Measurements from ENCODE around the gene PPP1R13B. TPM values are rescaled to one million over a fixed set of nuclear protein-coding genes. Genes with fewer than 3 reads are reported as not detected.
A peak's percentile ranks its signal among the peaks of the same experiment; 100 is the strongest.

Gene PPP1R13B
- total RNA-seq, 6 experiments from 2014 or later, result 9.2 to 22.4 (median 13.9) TPM

- Histone ChIP-seq H3K36me3 (no peaks in the 10 kb centered on the region), H3K4me3 (no peak overlapping the region), H3K4me1 (no peaks in the 10 kb centered on the region), H3K9me3 (no peaks in the 10 kb centered on the region), H3K27ac (no peak overlapping the region), H3K27me3 (no peaks in the 10 kb centered on the region)
- no peak for ATAC-seq
- 54% methylated on average over 3 of the region's 18 CpGs for WGBS (ENCODE audit: insufficient coverage, low coverage, low lambda C conversion rate, missing lambda C conversion rate)
- DNase-seq, result peak in 1 of 3 donors; percentile 46
- intact Hi-C loops (cut with DNase I), result no loop called here
- TF ChIP-seq CTCF (IDR thresholded peaks at IDR 0.05) (no peak), POLR2A (IDR thresholded peaks at IDR 0.05) (no peak)
These were observed 12.2 kb upstream of the PPP1R13B start for GRCh38 chr14:103859416-103860202.

GRCh38 chr14:103858063-103858781 lies 10.8 kb upstream of the PPP1R13B start:
- no peaks in the 10 kb centered on the region for H3K4me1 ChIP-seq
- TF ChIP-seq POLR2A (IDR thresholded peaks at IDR 0.05), result no peak
- TF ChIP-seq CTCF (IDR thresholded peaks at IDR 0.05), result no peak
- 80% methylated on average over 4 of the region's 13 CpGs for WGBS (ENCODE audit: insufficient coverage, low coverage, low lambda C conversion rate, missing lambda C conversion rate)
- intact Hi-C loops (cut with DNase I), result no loop called here
- no peaks in the 10 kb centered on the region for H3K36me3 ChIP-seq
- no peaks in the 10 kb centered on the region for H3K27me3 ChIP-seq
- ATAC-seq (no peak), DNase-seq (peak in 1 of 3 donors; percentile 46)
- H3K9me3 ChIP-seq, result no peaks in the 10 kb centered on the region
- no peak overlapping the region for H3K27ac ChIP-seq
- H3K4me3 ChIP-seq, result no peak overlapping the region

DNA sequence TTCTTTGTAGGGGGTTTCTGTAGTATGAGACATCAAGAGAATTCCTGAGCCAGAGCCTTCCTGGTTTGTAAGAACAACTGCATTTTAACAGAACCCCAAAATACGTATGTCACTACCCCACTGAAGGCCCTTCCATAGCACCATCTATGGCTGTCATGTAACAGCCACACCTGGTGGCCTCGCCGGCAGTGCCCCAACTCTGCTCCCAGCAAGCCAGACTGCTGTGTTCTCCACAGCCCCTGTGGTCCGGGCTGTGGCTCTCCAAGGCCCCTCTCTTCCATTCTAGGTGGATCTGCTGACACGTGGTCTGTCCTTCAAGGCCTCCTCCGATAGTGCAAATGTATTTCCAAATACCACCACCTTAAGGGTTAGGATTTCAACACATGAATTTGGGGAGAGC lies 9.9 kb upstream of the PPP1R13B start:
- Histone ChIP-seq H3K27me3 (no peaks in the 10 kb centered on the region), H3K36me3 (no peaks in the 10 kb centered on the region), H3K4me3 (no peak overlapping the region), H3K9me3 (no peaks in the 10 kb centered on the region), H3K27ac (no peak overlapping the region), H3K4me1 (no peaks in the 10 kb centered on the region)
- intact Hi-C loops (cut with DNase I), result no loop called here
- WGBS (ENCODE audit: insufficient coverage, low coverage, low lambda C conversion rate, missing lambda C conversion rate), result 100% methylated on average over 1 of the region's 6 CpGs
- DNase-seq (peak in 1 of 3 donors; percentile 36), ATAC-seq (no peak)
- TF ChIP-seq POLR2A (IDR thresholded peaks at IDR 0.05) (no peak), CTCF (IDR thresholded peaks at IDR 0.05) (no peak)

GRCh38 chr14:103856607-103857006 lies 9.2 kb upstream of the PPP1R13B start:
- TF ChIP-seq POLR2A (IDR thresholded peaks at IDR 0.05) (no peak), CTCF (IDR thresholded peaks at IDR 0.05) (no peak)
- H3K9me3 ChIP-seq, result no peaks in the 10 kb centered on the region
- 81% methylated on average over 7 of the region's 7 CpGs for WGBS (ENCODE audit: insufficient coverage, low coverage, low lambda C conversion rate, missing lambda C conversion rate)
- no peak overlapping the region for H3K27ac ChIP-seq
- ATAC-seq (no peak), DNase-seq (peak in 1 of 3 donors; percentile 13)
- H3K27me3 ChIP-seq, result no peaks in the 10 kb centered on the region
- intact Hi-C loops (cut with DNase I), result no loop called here
- no peaks in the 10 kb centered on the region for H3K36me3 ChIP-seq
- H3K4me3 ChIP-seq, result no peak overlapping the region
- no peaks in the 10 kb centered on the region for H3K4me1 ChIP-seq
